Measurements from ENCODE around the gene HIPK1.

DNA sequence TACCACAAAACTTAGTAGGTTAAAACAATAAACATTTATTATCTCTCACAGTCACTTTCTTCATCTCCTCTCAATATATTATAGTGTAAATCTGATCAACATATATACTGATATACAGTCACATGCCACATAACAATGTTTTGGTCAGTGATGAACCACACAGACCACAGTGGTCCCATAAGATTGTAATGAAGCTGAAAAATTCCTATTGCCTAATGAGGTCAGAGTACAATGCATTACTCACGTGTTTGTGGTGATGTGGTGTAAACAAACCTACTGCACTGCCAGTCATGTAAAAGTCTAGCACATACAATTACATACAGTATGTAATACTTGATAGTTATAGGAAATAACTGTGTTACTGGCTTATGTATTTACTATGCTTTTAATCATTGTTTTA is 80.3 kb downstream of the HIPK1 start:
- TF ChIP-seq ZNF264 (CRISPR knock-in tag; IDR thresholded peaks at IDR 0.05) = no peak
- 0 out of 2 replicates have a peak, but pooled peaks have one; percentile 26 for TF ChIP-seq FOSL2 (CRISPR knock-in tag; IDR thresholded peaks at IDR 0.05)
- TF ChIP-seq, protein P1, sequence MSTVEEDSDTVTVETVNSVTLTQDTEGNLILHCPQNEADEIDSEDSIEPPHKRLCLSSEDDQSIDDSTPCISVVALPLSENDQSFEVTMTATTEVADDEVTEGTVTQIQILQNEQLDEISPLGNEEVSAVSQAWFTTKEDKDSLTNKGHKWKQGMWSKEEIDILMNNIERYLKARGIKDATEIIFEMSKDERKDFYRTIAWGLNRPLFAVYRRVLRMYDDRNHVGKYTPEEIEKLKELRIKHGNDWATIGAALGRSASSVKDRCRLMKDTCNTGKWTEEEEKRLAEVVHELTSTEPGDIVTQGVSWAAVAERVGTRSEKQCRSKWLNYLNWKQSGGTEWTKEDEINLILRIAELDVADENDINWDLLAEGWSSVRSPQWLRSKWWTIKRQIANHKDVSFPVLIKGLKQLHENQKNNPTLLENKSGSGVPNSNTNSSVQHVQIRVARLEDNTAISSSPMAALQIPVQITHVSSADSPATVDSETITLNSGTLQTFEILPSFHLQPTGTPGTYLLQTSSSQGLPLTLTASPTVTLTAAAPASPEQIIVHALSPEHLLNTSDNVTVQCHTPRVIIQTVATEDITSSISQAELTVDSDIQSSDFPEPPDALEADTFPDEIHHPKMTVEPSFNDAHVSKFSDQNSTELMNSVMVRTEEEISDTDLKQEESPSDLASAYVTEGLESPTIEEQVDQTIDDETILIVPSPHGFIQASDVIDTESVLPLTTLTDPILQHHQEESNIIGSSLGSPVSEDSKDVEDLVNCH (CRISPR knock-in tag; IDR thresholded peaks at IDR 0.05) = no peak
- no peak for TF ChIP-seq POLR2AphosphoS5 (IDR thresholded peaks at IDR 0.05; ENCODE audit: low read depth, low read length)
- no peak for TF ChIP-seq ZBTB21 (CRISPR knock-in tag; IDR thresholded peaks at IDR 0.05)
- no peak for TF ChIP-seq ZBTB42 (CRISPR knock-in tag; IDR thresholded peaks at IDR 0.05)
